HG03565 (cell line): ENCODE measurements around the gene SLC24A3.

Experiments
- ATAC-seq: cut with Tn5 transposase; IDR thresholded peaks from one replicate; pipeline ENCODE4 v1.9.1; 2021; ENCODE audit warnings: mild to moderate bottlenecking, moderate library complexity; ENCODE audit not compliant: unreplicated experiment

SLC24A3 gene

DNA sequence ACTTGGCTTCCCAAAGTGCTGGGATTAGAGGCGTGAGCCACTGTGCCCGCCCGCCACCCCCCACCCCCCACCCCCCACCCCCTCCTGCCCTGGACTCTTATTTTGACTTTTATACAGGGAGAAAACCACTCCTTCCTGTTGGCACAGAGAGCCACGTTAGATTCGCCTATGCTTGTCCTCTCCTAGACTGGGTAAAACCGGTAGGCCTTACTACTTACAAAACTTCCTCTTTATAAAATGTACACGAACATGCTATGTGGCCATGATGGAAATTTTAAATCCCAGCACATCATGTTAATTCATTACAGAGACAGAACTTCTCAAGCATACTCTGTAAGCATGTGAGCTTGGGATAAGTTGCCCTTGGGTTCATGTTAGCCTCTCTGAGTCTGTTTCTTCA, 124.2 kb downstream of the SLC24A3 start:
- no peak for ATAC-seq

DNA sequence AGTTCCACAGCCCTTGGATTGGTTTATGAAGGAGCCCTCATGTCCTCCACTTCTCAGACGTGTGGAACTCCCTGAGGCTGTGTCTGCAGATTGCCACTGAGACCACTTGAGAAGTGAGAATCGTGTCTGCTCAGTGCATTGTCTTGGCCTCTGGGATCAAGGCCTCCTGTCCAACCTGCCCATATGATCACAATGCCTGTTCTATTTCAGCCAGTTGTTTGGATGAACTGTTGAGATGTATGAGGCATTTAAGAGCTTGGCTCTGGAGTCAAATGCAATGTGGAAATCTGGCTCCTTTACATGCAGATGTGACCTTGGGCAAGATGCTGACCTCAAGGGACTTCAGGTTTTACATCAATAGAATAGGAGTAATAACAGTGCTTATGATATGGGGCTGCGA, 125.9 kb downstream of the SLC24A3 start:
- ATAC-seq, result no peak

DNA sequence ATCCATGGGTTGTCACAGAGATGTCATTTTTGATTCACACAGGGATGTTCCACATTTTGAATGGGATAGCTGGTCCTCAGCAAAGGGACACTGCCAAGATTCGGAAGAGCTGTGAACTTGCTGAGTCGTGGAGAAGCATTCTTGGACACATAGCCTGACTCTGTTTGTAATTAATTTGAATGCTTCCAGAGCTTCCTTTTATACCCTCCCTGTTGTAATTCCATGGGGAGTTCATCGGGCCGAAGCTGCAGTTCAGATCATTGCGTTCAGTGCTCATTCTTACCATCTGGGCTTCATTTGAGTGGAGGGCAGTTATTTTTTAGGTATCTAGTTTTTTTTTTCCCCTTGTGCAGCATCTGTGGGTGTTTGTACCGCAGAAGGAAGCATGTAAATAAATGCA, 126.5 kb downstream of the SLC24A3 start:
- no peak for ATAC-seq

DNA sequence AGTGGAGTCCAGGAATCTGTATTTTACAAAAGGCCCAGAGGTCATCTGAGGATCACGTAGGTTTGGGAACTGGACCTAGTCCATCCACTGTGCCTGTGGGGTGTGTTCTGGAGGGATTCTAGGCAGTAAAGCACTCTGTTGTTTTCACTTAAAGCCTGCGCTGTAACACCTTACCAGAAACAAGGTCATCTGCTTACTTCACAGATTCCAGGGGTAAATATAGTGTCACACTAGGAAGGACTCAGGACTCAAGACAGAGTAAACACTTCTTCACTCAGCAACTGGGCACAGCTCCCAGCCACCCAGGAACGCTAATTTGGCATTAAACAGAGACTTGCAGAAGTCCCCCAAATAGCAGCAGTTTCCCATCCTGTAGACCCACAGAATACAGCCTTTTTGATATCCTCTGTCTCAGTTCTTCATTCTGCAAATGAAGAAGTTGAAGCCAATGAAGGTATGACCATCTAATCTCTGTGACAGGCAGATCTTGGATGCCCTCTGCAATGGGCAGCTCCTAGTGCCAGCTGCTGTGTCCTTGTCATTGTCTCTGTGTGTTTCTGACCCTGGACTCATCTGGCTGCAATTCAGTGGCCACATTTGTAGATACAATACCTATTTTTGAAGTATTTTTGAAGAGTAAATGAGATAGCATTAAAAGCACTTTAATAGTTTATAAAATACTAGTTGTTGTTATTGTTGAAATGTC, 129.1 kb downstream of the SLC24A3 start:
- ATAC-seq, result no peak

DNA sequence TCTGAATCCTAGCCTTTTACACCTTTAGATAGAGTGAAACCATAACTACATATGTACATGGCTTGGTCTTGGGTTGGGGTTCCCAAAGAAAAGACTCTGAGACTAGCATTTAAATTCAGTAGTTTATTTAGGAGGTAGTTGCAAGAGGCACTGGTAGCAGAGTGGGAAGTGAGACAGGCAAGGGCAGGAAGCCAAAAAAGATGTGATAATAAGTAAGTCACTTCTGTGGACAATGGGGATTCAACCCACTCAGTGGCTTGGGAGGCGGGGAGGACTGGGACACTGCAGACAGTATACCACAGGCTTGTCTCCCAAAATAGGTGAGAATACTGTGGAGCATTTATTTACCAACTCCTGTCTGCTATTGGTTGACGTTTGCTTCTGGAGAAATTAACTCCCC, 131.9 kb downstream of the SLC24A3 start:
- ATAC-seq, result no peak

DNA sequence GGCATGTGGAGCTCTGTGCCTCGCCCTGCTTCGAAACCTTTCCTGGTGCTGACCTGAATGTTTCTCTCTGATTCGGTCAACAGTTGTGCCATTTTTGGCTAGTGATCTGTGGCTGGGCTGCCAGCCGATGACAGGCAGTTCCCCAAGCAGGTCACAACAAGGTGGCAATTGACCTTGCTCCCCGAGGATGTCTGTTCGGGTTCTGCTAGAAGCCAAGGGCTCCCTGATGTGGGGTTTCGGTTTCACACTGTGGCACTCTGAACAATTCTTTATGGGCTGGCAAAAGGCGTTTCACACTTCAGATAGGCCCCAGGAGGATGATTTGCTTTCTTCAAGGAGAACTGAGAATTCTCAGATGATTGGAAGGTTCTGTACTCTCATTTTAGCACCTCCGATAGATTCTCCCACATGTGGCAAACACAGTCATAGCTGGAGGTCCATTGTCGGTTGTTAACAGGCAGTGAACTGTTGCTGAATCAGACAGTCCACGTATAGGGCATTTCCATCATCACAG, 135.6 kb downstream of the SLC24A3 start:
- ATAC-seq, result peak; percentile 84

DNA sequence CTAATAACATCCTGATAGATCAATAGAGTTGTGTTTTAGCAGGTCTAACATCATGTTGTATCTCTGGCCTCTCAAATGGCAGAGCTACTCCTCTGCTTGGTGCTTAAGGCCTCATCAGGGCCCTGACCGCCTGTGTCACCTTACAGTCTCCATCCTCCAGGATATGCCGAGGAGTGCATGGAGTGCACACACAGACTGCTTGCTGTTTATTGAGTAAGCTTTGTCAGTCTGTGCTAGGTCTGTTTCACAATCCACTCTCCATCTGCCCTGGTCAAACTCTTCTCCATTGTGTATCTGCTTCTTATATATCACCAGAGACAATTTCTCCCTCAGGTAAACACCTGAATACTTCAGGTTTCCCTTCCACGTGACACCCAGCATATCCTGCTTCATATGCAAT, 136.1 kb downstream of the SLC24A3 start:
- ATAC-seq, result no peak

DNA sequence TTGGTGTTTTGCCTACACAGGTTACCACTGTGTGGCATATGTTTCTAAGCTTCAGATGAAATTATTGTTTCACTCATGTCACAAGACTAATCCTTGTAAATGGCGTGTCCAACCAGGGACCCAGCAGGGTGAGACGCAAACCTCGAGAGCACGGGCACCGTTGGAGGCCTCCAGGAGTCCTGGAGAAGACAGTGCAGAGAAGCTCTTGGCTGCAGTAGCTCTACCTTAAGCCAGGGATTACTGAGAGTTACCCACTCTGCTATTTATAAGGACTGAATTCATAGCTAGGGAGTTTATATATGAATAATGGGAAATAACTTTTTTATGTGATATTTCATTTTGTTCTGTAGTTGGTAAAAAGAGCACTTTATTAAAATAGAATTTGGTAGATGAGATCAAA, 137.4 kb downstream of the SLC24A3 start:
- no peak for ATAC-seq

DNA sequence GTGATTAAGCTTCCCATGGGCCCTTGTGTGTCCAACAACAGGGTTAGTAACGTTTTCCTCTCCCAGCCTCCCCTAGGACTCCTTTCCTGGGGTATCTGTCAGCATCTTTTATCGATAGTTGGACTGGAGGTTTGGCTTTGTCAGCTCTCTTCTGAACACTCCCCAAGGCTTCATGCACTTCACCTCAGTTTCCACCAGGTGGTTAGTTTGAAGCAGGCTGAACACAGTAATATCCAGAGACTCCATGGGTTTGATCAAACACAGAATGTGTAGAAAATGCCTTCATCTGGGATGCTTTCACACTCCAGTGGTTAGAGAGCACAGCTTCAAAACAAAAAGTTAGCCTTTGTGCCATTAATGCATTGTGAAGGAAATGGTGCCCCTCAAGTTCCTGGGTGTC, 139.1 kb downstream of the SLC24A3 start:
- ATAC-seq, result no peak

DNA sequence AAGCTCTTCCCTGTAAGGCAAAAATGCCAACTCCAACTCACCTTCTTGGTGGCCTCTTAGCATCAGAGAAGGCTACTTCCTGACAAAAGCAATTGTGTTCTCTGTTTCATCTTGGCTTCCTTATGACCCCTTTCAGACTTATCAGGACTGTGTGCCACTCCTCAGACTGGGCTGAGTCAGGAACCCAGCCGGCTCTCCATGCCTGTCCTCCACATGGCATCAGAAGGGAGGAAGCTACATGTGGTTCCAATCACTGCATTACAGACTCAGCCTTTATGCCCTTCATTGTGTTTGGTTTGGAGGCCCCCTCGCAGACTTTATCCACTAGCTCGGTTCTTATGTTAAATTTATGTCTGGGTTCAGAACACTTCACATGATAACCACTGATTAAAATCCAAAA, 142.5 kb downstream of the SLC24A3 start:
- no peak for ATAC-seq

DNA sequence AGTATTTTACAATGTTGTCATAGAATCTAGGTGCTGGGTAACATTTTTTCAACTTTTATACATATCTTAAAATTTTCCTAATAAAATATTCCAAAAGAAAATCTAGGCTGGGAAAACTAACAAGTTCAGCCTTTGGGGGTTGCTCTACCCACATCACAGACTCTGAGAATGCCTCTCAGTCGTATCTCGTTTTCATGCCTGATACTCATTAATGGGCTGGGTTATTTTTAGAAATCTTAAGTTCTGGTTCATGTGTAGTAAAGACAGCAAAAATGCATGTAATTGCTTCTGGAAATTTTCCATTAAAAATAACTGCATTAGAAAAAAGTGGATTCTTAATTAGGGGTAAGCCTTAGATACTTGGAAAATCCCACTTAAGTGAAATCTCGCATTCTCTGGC, 149.3 kb downstream of the SLC24A3 start:
- ATAC-seq, result no peak

DNA sequence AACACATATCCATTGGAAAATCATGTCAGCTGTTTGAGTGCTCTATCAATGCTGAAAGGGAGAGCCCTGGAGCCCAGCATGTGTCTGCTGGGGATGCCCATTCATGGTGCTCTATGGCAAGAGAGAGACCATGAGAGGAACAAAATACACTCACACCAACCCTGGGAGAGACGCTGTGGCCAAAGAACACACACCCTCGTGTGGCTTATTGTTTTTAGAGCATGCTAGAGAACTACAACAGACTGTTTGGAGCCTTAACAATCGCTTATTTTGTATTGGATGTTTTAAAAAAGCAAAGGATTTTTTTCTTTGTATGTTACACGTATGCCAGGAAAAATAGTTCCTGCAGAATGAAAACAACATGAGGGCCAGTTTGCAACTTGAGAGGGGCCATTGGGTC, 151.0 kb downstream of the SLC24A3 start:
- ATAC-seq, result no peak

DNA sequence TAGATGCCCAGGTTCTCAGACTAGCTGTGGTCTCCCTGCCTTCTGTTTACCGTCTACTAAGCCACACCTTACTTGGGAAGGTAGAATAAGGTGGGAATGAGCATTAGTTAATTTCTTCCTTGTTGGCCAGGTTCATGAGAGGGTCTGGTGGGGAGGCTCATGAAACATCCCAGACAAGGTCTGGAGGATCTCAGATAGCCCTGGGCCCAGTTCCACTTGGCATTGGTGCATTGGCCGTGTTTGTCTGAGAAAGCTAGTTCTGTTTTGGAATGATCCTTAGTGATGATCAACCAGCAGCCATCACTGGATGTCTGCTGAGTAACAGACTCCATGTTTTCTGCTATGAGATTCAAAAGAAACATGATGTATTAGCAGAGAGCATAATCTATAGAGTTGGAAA, 155.1 kb downstream of the SLC24A3 start:
- no peak for ATAC-seq

DNA sequence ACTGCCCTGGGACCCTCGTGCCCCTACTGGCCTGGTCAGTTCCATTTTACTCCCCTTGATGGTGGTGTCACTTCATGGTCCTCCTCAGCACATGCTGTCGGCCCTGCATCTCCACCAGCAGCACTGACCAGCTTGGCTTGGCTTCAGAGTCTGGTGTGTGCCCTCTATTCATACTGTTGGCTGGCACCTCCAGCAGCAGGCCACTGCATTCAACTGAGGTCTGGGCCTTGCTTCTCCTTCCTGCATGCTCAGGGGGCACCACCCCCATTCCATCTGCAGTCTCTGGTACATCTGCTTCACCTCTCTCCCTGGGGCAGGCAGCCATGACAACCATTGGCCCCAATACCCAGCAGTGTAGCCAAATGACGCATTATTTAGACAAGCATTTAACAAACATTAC, 155.9 kb downstream of the SLC24A3 start:
- ATAC-seq, result no peak

DNA sequence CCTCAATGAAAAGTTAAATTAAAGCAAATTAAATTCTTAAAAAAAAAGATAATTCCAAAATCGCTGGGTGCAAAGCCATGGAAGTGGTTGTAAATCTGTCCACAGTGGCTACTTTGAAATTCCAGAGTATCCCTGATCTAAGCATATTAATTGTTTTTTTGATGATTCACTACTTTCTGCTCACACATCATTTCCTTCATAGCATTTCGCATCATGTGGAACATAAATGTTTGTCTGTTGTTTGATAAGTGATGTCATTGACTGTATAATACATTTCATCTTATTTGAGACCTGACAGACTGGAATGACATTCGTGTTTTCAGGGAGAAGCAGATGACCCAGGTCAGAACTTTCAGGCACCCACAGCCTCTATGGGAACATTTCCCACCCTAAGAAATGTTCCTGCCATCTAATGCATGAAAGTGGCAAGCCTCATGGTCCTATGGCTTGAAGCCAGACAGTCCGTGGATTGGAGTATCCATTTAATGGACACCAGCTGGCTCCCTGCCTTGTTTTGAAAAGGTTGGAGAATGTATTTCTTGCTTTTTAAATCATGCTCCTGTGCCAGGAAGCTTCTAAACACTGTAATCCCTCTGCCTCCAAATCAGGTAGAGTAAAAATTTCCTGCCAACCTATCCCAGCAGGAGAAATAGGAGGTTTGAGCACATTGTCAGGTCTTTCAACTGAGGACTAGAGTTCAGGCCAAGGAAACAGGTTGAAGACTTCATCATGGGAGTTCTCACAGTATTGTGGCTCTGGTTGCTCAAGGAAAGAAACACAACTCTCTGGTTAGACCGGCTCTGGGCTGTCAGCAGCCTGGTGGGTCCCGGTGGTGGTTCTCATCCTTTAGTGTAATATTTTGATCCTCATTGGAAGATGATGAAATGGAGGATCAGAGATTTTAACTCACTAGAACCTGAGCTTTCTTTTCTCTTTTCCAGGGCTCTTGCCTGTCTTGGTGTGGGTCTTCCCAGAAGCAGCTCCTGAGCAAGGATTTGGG, 157.9 kb downstream of the SLC24A3 start:
- no peak for ATAC-seq

DNA sequence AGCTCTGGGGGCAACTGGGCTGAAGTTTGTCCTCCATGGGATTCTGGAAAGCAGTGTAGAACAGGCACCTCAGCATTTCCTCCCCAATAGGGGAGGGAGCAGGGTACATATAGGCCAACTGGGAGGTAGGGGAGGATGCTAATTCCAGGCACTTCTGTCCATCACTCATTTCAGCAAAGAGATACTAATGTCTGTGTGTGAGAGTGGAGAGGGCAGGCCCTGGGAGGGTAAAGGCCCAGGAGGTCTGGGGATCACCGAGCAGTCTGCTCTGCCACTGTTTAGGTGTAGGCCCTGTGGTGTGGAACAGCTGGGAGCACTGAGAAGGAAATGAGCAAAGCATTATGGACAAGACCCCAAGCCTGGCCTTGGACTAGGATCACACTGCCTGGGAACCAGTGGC, 158.7 kb downstream of the SLC24A3 start:
- no peak for ATAC-seq

DNA sequence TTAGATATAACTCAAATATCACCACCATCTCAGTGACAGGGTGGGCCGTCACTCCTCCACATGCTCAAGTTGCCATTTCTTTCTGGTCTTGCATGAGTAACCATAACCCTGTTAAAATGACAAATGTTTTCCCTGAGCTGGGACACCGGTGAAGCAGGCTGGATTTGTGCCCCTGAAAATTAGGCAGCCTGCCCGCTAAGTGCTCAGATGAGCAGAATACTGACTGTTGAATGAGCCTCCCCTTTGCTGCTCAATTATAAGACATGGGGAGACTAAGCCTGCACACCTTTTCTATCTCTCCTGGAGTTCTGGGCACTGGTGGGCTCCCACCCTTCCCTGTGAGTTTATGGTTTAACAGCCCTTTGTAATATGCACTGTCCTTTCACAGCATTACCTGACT, 161.8 kb downstream of the SLC24A3 start:
- no peak for ATAC-seq

DNA sequence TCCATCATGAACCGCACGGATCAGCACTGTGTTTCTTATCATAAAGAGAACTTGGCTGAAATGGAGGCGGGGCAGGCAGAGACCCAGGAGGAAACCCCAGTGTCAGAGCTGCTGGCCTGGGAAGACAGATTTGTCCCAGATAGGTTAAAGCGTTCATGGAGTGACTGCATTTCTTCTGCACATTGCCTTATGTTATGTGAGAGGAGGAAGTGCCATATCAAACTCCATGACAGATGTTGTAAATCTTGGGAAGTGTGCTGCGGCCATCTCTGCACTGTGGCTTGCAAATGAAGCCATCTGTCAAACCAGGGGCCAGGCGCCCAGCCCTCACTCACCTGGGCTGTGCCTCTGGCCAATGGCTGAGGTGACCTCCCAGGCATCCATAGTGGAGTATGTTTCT, 163.0 kb downstream of the SLC24A3 start:
- ATAC-seq, result no peak

DNA sequence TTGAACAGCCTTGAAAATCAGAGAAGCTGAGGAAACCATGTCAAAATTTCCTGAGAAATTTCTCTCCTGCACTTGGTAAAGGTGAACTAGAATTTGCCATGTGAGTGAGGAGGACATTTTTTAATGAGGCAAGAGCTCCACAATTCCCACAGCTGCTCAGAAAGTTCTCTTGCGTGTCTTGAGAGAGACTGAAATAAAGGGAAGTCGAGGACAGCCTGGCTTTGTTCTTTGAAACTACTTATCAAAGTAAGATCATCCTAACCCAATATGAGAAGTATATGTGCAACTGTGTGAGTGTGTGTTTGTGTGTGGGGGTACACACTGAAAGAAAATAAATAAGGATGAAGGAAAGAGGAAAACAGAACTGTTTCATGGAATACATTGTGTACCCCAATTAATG, 163.4 kb downstream of the SLC24A3 start:
- ATAC-seq, result no peak

DNA sequence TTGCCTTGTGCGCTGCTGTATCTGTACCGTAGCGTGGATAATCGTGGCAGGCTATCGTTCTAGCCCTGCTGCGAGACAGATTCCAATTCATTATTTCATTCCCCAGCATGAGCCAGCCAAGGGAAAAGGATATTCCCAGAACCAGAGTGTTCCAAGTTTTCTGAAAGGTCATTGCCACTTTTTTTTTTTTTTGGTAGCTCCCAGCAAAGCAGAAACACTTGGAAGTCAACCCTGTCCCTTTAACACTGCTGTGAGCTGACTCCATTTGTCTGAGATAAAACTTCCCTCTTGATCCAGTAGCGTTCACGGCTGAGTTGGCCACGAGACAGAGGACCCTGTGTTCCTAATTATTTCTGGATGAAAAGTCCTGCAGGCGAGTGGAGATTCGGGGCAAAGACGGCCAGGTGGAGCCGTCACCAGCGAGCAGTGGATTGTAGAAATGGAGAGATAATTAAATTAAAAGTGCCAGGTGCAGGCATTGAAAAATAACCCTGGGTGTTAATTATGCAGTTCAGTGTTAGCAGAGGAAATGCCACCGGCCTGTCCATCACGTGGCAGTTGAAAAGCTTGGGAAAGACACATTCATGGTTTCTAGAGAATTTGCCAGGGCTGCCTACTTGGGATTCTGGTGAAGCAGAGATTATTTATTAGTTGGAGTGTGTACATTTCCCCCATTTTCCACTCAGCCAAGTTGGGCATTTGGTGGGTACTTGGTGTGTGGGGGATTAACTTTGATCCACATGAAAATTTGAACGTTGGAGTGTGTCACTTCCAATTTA, 164.2 kb downstream of the SLC24A3 start:
- ATAC-seq, result no peak

DNA sequence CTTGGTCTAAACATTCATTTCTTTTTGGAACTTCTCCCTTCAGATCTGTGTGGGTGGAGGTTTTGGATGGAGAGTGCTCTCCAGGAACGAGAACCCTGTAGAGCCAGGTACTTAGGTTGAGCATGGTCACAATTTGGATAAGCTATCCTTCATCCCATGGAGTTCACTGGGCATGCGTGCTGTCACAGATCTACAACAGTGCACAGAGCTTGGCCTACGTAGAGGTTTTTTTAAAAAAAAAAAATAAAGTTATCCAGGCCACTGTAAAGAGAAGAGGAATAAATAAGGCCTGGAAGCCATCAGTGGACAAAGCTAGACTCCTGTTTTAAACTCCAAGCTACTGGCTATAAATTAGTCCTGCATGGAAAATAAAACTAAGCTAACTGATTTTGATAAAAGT, 165.6 kb downstream of the SLC24A3 start:
- no peak for ATAC-seq
